Caco-2 (cell line): ENCODE measurements around the gene BMPR1B. TPM values are rescaled to one million over a fixed set of nuclear protein-coding genes. Genes with fewer than 3 reads are reported as not detected.
A peak's percentile ranks its signal among the peaks of the same experiment; 100 is the strongest.

Experiments used
- BruUV-seq: library from RNA; stranded (reverse); fragments of 400-500 nt; replicated peaks from 2 replicates; lab custom pipeline; 2021; lab: Mats Ljungman, UMichigan
- CTCF ChIA-PET: fragments of 300-600 bp; sonication (Branson Sonifier 250); formaldehyde crosslinking; loops from one replicate; lab custom pipeline; 2022; ENCODE audit warnings: antibody characterized with exemption; lab: Charles Lee
- POLR2A ChIA-PET: fragments of 300-600 bp; sonication (Branson Sonifier 250); formaldehyde crosslinking; loops from one replicate; lab custom pipeline; 2022; ENCODE audit warnings: antibody characterized with exemption; lab: Charles Lee
- DNase-seq, 2 experiments: peaks; one replicate each; pipeline versions ENCODE4 v3.0.0 to v3.0.0-alpha.2; 2020 to 2022
- H3K27me3 ChIP-seq: replicated peaks from 2 replicates; pipeline ENCODE4 v1.6.0; 2011; ENCODE audit warnings: low read length; ENCODE audit not compliant: control insufficient read depth, insufficient read depth
- H3K36me3 ChIP-seq: 2 replicates; pipeline ENCODE4 v1.5.1; 2011; ENCODE audit warnings: low read length; ENCODE audit not compliant: control insufficient read depth, insufficient read depth
- H3K4me1 ChIP-seq: fragments of 250-450 bp; sonication (Bioruptor Pico); 2 replicates; pipeline ENCODE4 v1.5.1; 2020; ENCODE audit warnings: mild to moderate bottlenecking
- H3K4me3 ChIP-seq: 2 replicates; pipeline ENCODE4 v1.5.1; 2011; ENCODE audit warnings: low read depth, mild to moderate bottlenecking, control low read depth, low read length
- H3K9me3 ChIP-seq: fragments of 250-450 bp; sonication (Bioruptor Pico); 2 replicates; pipeline ENCODE4 v1.5.1; 2020; ENCODE audit warnings: mild to moderate bottlenecking, moderate library complexity
- H3K27ac Mint-ChIP-seq: one replicate; pipeline ENCODE4 v1.8.0; 2022; ENCODE audit warnings: mixed read lengths; ENCODE audit not compliant: unreplicated experiment
- H3K27me3 Mint-ChIP-seq: one replicate; pipeline ENCODE4 v1.8.0; 2022; ENCODE audit warnings: mixed read lengths; ENCODE audit not compliant: insufficient read depth, unreplicated experiment
- H3K36me3 Mint-ChIP-seq: one replicate; pipeline ENCODE4 v1.8.0; 2022; ENCODE audit warnings: mild to moderate bottlenecking, mixed read lengths; ENCODE audit not compliant: insufficient read depth, unreplicated experiment
- H3K4me1 Mint-ChIP-seq: one replicate; pipeline ENCODE4 v1.8.0; 2022; ENCODE audit warnings: low read depth, mixed read lengths; ENCODE audit not compliant: unreplicated experiment
- H3K4me3 Mint-ChIP-seq: one replicate; pipeline ENCODE4 v1.8.0; 2022; ENCODE audit warnings: mild to moderate bottlenecking, moderate library complexity, mixed read lengths; ENCODE audit not compliant: unreplicated experiment
- H3K9me3 Mint-ChIP-seq: one replicate; pipeline ENCODE4 v1.8.0; 2022; ENCODE audit warnings: mixed read lengths; ENCODE audit not compliant: unreplicated experiment
- intact Hi-C: fragments of 100-400 bp; cut with micrococcal nuclease; formaldehyde crosslinking; loops from one replicate; pipeline ENCODE4 v1.10.0; 2022; ENCODE audit not compliant: unreplicated experiment
- total RNA-seq: library from RNA; stranded (reverse); gene quantifications from 2 replicates; pipeline ENCODE4 v1.2.3, GENCODE V29; 2022
- TF ChIP-seq, protein P1 (sequence below), 2 experiments: fragments of 200-600 bp in 1 of 2; IDR thresholded peaks; 1 replicate in 1 of 2; 2 replicates in 1 of 2; pipeline versions ENCODE4 v1.5.1 to v1.8.0; 2011 to 2022; ENCODE audit warnings: antibody characterized with exemption in 1 of 2, control low read depth in 1 of 2, inconsistent platforms in 1 of 2, low read depth in 1 of 2, low read length in 1 of 2, mild to moderate bottlenecking in 1 of 2, moderate library complexity in 1 of 2; ENCODE audit not compliant: insufficient read depth in 1 of 2, severe bottlenecking in 1 of 2, unreplicated experiment in 1 of 2

The BMPR1B gene
- total RNA-seq, 1 experiment from 2014 or later: 8.7 TPM

DNA sequence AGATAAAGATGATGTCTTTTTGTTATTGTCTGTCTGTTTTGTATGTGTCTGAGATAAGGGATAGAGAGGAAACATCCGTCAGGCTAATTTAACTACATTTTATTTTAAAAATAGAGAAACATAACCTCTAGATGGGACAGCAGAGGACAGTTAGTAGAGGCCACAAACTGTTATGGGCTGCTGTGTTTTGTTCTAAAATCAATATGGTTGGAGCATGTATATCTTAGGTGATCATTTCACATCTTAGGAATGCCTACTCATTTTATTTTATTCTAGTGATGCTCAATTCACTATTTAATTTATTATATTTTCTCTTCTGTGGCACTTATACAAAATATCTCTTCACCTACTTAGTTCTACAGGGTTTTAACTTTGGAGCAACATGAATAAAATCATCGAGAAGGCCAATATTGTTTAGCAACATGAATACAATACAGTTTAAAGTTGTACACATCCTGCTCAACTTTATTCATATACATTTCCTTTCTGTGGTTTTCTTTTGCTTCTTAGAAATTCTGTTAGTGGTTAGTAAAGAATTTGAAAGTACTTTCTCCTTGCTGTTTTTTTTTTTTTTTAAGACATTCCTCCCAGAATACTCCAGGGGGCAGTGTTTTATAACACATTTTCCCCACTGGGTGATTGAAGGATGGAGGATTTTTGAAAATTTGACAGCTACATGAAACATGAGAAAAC is 398.1 kb downstream of the BMPR1B start:
- POLR2A ChIA-PET: no interaction called here
- Histone ChIP-seq H3K36me3 (no peaks in the 10 kb centered on the region), H3K4me1 (no peaks in the 10 kb centered on the region), H3K9me3 (no peaks in the 10 kb centered on the region), H3K4me3 (no peak overlapping the region), H3K27me3 (no peaks in the 10 kb centered on the region; the same call in 1 of the 2 replicates)
- Mint-ChIP-seq H3K27me3 (no peaks in the 10 kb centered on the region), H3K4me3 (no peak overlapping the region), H3K4me1 (no peaks in the 10 kb centered on the region), H3K27ac (no peak overlapping the region), H3K36me3 (no peaks in the 10 kb centered on the region), H3K9me3 (no peaks in the 10 kb centered on the region)
- TF ChIP-seq, protein P1, sequence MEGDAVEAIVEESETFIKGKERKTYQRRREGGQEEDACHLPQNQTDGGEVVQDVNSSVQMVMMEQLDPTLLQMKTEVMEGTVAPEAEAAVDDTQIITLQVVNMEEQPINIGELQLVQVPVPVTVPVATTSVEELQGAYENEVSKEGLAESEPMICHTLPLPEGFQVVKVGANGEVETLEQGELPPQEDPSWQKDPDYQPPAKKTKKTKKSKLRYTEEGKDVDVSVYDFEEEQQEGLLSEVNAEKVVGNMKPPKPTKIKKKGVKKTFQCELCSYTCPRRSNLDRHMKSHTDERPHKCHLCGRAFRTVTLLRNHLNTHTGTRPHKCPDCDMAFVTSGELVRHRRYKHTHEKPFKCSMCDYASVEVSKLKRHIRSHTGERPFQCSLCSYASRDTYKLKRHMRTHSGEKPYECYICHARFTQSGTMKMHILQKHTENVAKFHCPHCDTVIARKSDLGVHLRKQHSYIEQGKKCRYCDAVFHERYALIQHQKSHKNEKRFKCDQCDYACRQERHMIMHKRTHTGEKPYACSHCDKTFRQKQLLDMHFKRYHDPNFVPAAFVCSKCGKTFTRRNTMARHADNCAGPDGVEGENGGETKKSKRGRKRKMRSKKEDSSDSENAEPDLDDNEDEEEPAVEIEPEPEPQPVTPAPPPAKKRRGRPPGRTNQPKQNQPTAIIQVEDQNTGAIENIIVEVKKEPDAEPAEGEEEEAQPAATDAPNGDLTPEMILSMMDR (IDR thresholded peaks at IDR 0.05; ENCODE audit: insufficient read depth in 1 of 2, low read depth in 1 of 2, low read length in 1 of 2, severe bottlenecking in 1 of 2, unreplicated experiment in 1 of 2): peak; percentile 52 to 66
- CTCF ChIA-PET: interaction anchor here (0.6 to 0.7 kb wide), 6 partner anchors 38 to 502 kb away, joined by 3 to 7 read pairs (median 4); no protein-coding TSS in a partner anchor
- no TSS peak for BruUV-seq
- peak in 1 of 2 experiments; percentile 32 for DNase-seq
- intact Hi-C loops: loop anchor here (1.0 kb wide), 1 partner anchor 1196 kb away; no protein-coding TSS in a partner anchor

GRCh38 chr4:95156452-95156765 is 398.7 kb downstream of the BMPR1B start:
- no TSS peak for BruUV-seq
- Histone ChIP-seq H3K4me3 (no peak overlapping the region), H3K4me1 (no peaks in the 10 kb centered on the region), H3K9me3 (no peaks in the 10 kb centered on the region), H3K27me3 (no peaks in the 10 kb centered on the region; the same call in 1 of the 2 replicates), H3K36me3 (no peaks in the 10 kb centered on the region)
- TF ChIP-seq, protein P1 (IDR thresholded peaks at IDR 0.05; ENCODE audit: insufficient read depth in 1 of 2, low read depth in 1 of 2, low read length in 1 of 2, severe bottlenecking in 1 of 2, unreplicated experiment in 1 of 2): no peak
- POLR2A ChIA-PET: no interaction called here
- H3K4me1 Mint-ChIP-seq: no peaks in the 10 kb centered on the region
- CTCF ChIA-PET: interaction anchor here (0.6 to 0.7 kb wide), 6 partner anchors 38 to 501 kb away, joined by 3 to 7 read pairs (median 4); no protein-coding TSS in a partner anchor
- DNase-seq: no peak
- no peak overlapping the region for H3K4me3 Mint-ChIP-seq
- no peaks in the 10 kb centered on the region for H3K27me3 Mint-ChIP-seq
- intact Hi-C loops: loop anchor here (1.0 kb wide), 1 partner anchor 1196 kb away; no protein-coding TSS in a partner anchor
- no peak overlapping the region for H3K27ac Mint-ChIP-seq
- H3K9me3 Mint-ChIP-seq: no peaks in the 10 kb centered on the region
- no peaks in the 10 kb centered on the region for H3K36me3 Mint-ChIP-seq

DNA sequence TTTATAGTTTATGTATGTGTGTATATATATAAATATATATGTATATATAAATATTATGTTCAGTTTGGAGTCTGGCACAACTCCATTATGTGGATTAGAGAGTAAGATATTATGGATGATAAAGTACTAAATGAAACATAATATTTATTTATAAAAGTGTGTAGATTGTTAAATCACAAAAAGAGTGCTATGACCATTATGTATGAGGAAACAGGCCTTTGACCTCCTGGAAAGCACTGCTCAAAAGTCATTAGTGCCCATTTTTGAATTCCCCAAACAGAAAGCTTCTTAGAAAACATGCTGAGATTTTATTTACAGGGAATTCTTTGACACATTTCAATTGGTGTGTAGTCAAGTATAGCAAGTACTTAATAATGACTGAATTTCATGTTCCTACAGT is 399.8 kb downstream of the BMPR1B start:
- no peak for DNase-seq
- Histone ChIP-seq H3K36me3 (no peaks in the 10 kb centered on the region), H3K9me3 (no peaks in the 10 kb centered on the region), H3K27me3 (no peaks in the 10 kb centered on the region; the same call in 1 of the 2 replicates), H3K4me1 (no peaks in the 10 kb centered on the region), H3K4me3 (no peak overlapping the region)
- no peaks in the 10 kb centered on the region for H3K36me3 Mint-ChIP-seq
- no peak overlapping the region for H3K27ac Mint-ChIP-seq
- no TSS peak for BruUV-seq
- POLR2A ChIA-PET: no interaction called here
- intact Hi-C loops: no loop called here
- no peaks in the 10 kb centered on the region for H3K27me3 Mint-ChIP-seq
- no peaks in the 10 kb centered on the region for H3K4me1 Mint-ChIP-seq
- no peak overlapping the region for H3K4me3 Mint-ChIP-seq
- CTCF ChIA-PET: no interaction called here
- no peaks in the 10 kb centered on the region for H3K9me3 Mint-ChIP-seq
- TF ChIP-seq, protein P1 (IDR thresholded peaks at IDR 0.05; ENCODE audit: insufficient read depth in 1 of 2, low read depth in 1 of 2, low read length in 1 of 2, severe bottlenecking in 1 of 2, unreplicated experiment in 1 of 2): no peak
